ENCODE data around the gene CDKN2B-AS1.

GRCh38 chr9:21995666-21996398, 1.2 kb downstream of the CDKN2B-AS1 start:
- TF ChIP-seq CTCF (IDR thresholded peaks at IDR 0.05; ENCODE audit: low read depth, low read length) = no peak
- no peak for TF ChIP-seq EZH2phosphoT487 (IDR thresholded peaks at IDR 0.05; ENCODE audit: low read depth)
